ENCODE data around the gene ZNF526. TPM values are rescaled to one million over a fixed set of nuclear protein-coding genes. Genes with fewer than 3 reads are reported as not detected.

Gene ZNF526
- total and polyA plus RNA-seq, 9 of the 15 experiments (the other 6 are each of a cell fraction or from before 2014, with no cell fraction given), result 1.3 to 17.9 (median 6.2) TPM

DNA sequence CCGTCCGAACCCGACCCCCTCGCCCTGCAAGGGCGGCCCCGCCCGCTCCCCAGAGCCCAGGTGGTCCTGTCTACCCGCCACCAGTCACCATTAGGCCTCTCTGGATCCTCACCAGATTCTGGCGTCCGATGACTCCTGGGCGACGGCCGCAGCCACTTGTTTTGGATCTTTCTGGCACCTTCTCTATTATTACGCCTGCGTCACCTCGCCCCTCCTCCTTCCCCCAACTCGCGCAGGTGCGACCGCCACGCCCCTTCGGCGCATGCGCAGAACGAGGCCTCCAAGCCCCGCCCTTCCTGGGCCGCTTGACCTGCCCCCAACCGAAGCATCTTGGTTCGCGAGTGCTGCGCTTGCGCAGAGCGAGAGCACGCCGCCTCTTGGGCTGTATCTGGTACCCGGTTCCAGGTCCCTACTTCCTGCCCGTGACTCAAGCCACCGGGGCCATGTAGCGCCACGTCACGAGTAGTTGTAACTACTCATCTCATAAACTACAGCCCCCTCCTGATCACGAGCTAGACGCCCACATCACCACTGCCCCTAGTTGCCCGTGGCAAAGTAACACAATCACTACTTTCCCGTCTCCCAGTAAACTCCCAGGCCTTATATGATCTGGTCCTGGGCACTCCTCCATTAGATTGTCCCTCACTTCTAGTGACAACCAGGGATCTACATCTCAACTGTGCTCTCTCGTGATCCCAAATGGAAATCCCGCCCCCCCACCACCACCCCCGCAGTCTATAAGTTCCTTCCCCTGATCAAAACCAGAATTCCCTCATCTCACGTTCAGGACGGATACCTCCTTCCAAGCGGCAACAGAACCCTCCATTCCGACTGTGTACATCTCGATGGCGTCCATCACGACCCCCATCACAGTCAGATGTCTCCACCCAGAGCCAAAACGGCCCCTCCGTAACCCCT lies 2.3 kb upstream of the ZNF526 start, which contains the start of gene DEDD2 (continued):
- no peak for TF ChIP-seq ZNF778 (CRISPR knock-in tag; IDR thresholded peaks at IDR 0.05)
- TF ChIP-seq, protein P1, sequence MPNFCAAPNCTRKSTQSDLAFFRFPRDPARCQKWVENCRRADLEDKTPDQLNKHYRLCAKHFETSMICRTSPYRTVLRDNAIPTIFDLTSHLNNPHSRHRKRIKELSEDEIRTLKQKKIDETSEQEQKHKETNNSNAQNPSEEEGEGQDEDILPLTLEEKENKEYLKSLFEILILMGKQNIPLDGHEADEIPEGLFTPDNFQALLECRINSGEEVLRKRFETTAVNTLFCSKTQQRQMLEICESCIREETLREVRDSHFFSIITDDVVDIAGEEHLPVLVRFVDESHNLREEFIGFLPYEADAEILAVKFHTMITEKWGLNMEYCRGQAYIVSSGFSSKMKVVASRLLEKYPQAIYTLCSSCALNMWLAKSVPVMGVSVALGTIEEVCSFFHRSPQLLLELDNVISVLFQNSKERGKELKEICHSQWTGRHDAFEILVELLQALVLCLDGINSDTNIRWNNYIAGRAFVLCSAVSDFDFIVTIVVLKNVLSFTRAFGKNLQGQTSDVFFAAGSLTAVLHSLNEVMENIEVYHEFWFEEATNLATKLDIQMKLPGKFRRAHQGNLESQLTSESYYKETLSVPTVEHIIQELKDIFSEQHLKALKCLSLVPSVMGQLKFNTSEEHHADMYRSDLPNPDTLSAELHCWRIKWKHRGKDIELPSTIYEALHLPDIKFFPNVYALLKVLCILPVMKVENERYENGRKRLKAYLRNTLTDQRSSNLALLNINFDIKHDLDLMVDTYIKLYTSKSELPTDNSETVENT (CRISPR knock-in tag; IDR thresholded peaks at IDR 0.05), result no peak
- TF ChIP-seq DPF2 (IDR thresholded peaks at IDR 0.05), result peak; percentile 65
- TF ChIP-seq, protein P2, sequence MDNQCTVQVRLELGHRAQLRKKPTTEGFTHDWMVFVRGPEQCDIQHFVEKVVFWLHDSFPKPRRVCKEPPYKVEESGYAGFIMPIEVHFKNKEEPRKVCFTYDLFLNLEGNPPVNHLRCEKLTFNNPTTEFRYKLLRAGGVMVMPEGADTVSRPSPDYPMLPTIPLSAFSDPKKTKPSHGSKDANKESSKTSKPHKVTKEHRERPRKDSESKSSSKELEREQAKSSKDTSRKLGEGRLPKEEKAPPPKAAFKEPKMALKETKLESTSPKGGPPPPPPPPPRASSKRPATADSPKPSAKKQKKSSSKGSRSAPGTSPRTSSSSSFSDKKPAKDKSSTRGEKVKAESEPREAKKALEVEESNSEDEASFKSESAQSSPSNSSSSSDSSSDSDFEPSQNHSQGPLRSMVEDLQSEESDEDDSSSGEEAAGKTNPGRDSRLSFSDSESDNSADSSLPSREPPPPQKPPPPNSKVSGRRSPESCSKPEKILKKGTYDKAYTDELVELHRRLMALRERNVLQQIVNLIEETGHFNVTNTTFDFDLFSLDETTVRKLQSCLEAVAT (IDR thresholded peaks at IDR 0.05), result peak in 1 of 2 experiments; percentile 24; a peak in 1 of 4 replicates
- TF ChIP-seq, protein P3, sequence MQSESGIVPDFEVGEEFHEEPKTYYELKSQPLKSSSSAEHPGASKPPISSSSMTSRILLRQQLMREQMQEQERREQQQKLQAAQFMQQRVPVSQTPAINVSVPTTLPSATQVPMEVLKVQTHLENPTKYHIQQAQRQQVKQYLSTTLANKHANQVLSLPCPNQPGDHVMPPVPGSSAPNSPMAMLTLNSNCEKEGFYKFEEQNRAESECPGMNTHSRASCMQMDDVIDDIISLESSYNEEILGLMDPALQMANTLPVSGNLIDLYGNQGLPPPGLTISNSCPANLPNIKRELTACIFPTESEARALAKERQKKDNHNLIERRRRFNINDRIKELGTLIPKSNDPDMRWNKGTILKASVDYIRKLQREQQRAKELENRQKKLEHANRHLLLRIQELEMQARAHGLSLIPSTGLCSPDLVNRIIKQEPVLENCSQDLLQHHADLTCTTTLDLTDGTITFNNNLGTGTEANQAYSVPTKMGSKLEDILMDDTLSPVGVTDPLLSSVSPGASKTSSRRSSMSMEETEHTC (IDR thresholded peaks at IDR 0.05), result peak; percentile 83
- peak; percentile 84 for TF ChIP-seq POLR2G (IDR thresholded peaks at IDR 0.05; ENCODE audit: low read depth, low read length)
- TF ChIP-seq ZNF431 (CRISPR knock-in tag; IDR thresholded peaks at IDR 0.05), result no peak
- peak in 1 of 2 experiments; percentile 28; a peak in 1 of 4 replicates for TF ChIP-seq KDM1A (IDR thresholded peaks at IDR 0.05)
- TF ChIP-seq, protein P4, sequence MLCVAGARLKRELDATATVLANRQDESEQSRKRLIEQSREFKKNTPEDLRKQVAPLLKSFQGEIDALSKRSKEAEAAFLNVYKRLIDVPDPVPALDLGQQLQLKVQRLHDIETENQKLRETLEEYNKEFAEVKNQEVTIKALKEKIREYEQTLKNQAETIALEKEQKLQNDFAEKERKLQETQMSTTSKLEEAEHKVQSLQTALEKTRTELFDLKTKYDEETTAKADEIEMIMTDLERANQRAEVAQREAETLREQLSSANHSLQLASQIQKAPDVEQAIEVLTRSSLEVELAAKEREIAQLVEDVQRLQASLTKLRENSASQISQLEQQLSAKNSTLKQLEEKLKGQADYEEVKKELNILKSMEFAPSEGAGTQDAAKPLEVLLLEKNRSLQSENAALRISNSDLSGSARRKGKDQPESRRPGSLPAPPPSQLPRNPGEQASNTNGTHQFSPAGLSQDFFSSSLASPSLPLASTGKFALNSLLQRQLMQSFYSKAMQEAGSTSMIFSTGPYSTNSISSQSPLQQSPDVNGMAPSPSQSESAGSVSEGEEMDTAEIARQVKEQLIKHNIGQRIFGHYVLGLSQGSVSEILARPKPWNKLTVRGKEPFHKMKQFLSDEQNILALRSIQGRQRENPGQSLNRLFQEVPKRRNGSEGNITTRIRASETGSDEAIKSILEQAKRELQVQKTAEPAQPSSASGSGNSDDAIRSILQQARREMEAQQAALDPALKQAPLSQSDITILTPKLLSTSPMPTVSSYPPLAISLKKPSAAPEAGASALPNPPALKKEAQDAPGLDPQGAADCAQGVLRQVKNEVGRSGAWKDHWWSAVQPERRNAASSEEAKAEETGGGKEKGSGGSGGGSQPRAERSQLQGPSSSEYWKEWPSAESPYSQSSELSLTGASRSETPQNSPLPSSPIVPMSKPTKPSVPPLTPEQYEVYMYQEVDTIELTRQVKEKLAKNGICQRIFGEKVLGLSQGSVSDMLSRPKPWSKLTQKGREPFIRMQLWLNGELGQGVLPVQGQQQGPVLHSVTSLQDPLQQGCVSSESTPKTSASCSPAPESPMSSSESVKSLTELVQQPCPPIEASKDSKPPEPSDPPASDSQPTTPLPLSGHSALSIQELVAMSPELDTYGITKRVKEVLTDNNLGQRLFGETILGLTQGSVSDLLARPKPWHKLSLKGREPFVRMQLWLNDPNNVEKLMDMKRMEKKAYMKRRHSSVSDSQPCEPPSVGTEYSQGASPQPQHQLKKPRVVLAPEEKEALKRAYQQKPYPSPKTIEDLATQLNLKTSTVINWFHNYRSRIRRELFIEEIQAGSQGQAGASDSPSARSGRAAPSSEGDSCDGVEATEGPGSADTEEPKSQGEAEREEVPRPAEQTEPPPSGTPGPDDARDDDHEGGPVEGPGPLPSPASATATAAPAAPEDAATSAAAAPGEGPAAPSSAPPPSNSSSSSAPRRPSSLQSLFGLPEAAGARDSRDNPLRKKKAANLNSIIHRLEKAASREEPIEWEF (CRISPR knock-in tag; IDR thresholded peaks at IDR 0.05), result no peak
- no peak for TF ChIP-seq ZNF586 (CRISPR knock-in tag; conservative IDR thresholded peaks at IDR 0.05)
- TF ChIP-seq PRMT5 (CRISPR knock-in tag; IDR thresholded peaks at IDR 0.05), result no peak
- no peak for TF ChIP-seq GTF2A2 (tag; IDR thresholded peaks at IDR 0.05)
- TF ChIP-seq ZNF707 (CRISPR knock-in tag; conservative IDR thresholded peaks at IDR 0.05), result no peak
- no peak for TF ChIP-seq HIVEP1 (CRISPR knock-in tag; IDR thresholded peaks at IDR 0.05)
- TF ChIP-seq, protein P5, sequence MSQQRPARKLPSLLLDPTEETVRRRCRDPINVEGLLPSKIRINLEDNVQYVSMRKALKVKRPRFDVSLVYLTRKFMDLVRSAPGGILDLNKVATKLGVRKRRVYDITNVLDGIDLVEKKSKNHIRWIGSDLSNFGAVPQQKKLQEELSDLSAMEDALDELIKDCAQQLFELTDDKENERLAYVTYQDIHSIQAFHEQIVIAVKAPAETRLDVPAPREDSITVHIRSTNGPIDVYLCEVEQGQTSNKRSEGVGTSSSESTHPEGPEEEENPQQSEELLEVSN (IDR thresholded peaks at IDR 0.05; ENCODE audit: borderline replicate concordance in 1 of 2, extremely low read depth in 1 of 2, insufficient read depth in 1 of 2, insufficient read length in 1 of 2, low read depth in 1 of 2, low read length in 1 of 2, poor library complexity in 1 of 2, severe bottlenecking in 1 of 2), result no peak

Measured in K562 (cell line).